ENCODE data around the gene LSM14A. TPM values are rescaled to one million over a fixed set of nuclear protein-coding genes. Genes with fewer than 3 reads are reported as not detected.

The LSM14A gene
- polyA plus RNA-seq, 3 donors: 73.2 to 91.8 (median 82.7) TPM

DNA sequence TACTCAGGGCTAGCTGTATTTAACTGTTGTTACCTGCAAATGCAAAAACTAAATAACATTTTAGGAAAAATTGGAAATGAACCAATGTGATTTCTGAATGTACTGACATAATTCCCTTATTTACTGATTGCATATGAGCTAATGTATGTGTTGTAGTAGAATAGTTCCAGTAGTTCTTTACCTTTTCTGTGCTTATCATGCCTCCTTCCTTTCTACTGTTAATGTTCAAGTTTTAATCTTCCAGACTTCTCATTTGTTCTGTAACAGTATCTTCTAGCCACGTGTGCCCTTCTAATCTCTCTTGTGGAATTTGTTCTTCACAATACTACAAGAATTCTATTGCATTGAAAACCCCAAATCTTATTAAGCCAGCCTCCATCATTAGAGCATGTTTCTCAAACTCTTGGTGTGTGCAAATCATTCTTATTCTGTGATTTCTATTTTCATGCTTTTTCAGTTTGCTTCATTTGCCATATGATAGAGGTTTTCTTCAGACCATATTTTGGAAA lies 17.7 kb downstream of the LSM14A start:
- peaks cover 36% of the 10 kb centered on the region for H3K4me1 Mint-ChIP-seq
- intact Hi-C loops (cut with micrococcal nuclease): no loop called here
- WGBS (ENCODE audit: insufficient coverage): no CpG with 5 or more reads among the region's 1 CpG
- no peaks in the 10 kb centered on the region for H3K9me3 Mint-ChIP-seq
- H3K36me3 ChIP-seq (replicated peaks in 1 of 2; ENCODE audit: control insufficient read depth in 1 of 2, insufficient read depth in 2 of 2, low read length in 2 of 2): peaks cover 15 to 16% of the 10 kb centered on the region in 2 donors
- H3K4me2 ChIP-seq (replicated peaks; ENCODE audit: extremely low read depth, low read length, poor library complexity, severe bottlenecking): no peak overlapping the region
- H3K27ac ChIP-seq (ENCODE audit: low read depth in 1 of 2, low read length in 2 of 2): no peak overlapping the region
- peaks cover 18 to 22% of the 10 kb centered on the region in 2 donors for H3K36me3 Mint-ChIP-seq
- peaks cover 93% of the 10 kb centered on the region for H3K79me2 ChIP-seq (ENCODE audit: insufficient read depth, low read length)
- no peak overlapping the region for H3K27ac Mint-ChIP-seq
- H3K9me3 ChIP-seq (replicated peaks in 1 of 2; ENCODE audit: control insufficient read depth in 1 of 2, insufficient read depth in 1 of 2, low read length in 2 of 2): no peaks in the 10 kb centered on the region
- no peak for DNase-seq
- H3K4me3 Mint-ChIP-seq: no peak overlapping the region
- H4K20me1 ChIP-seq (ENCODE audit: insufficient read depth, low read length): peaks cover 100% of the 10 kb centered on the region
- H3K27me3 Mint-ChIP-seq (ENCODE audit: low read depth in 3 of 3): no peaks in the 10 kb centered on the region
- no peak overlapping the region for H3K9ac ChIP-seq (ENCODE audit: insufficient read depth, low read length, poor library complexity, severe bottlenecking)
- peaks cover 14 to 15% of the 10 kb centered on the region in 2 donors for H3K4me1 ChIP-seq (ENCODE audit: control insufficient read depth in 1 of 2, insufficient read depth in 2 of 2, low read length in 2 of 2)
- TF ChIP-seq CTCF (IDR thresholded peaks at IDR 0.05): no peak
- H2AFZ ChIP-seq (ENCODE audit: insufficient read depth, low read depth, low read length, poor library complexity, severe bottlenecking): no peak overlapping the region
- no peak overlapping the region for H3K4me3 ChIP-seq (replicated peaks in 1 of 3; ENCODE audit: low read depth in 2 of 3, low read length in 3 of 3)
- H3K27me3 ChIP-seq (ENCODE audit: control insufficient read depth in 2 of 2, insufficient read depth in 2 of 2, low read length in 2 of 2): no peaks in the 10 kb centered on the region

- no peak for TF ChIP-seq CTCF (IDR thresholded peaks at IDR 0.05)
- no peak overlapping the region for H3K27ac ChIP-seq (ENCODE audit: low read depth in 1 of 2, low read length in 2 of 2)
- H2AFZ ChIP-seq (ENCODE audit: insufficient read depth, low read depth, low read length, poor library complexity, severe bottlenecking): no peak overlapping the region
- WGBS (ENCODE audit: insufficient coverage): no CpG with 5 or more reads among the region's 3 CpGs
- intact Hi-C loops (cut with micrococcal nuclease): no loop called here
- Mint-ChIP-seq H3K27me3 (ENCODE audit: low read depth in 3 of 3) (no peaks in the 10 kb centered on the region), H3K36me3 (peaks cover 21 to 33% of the 10 kb centered on the region in 2 donors), H3K4me3 (no peak overlapping the region), H3K9me3 (peaks cover 0 to under 1% (median 0%) of the 10 kb centered on the region in 7 donors), H3K27ac (peak overlapping the region in 4 of 7 donors; percentile 5 to 36 (median 22)), H3K4me1 (peaks cover 26% of the 10 kb centered on the region)
- H3K4me2 ChIP-seq (replicated peaks; ENCODE audit: extremely low read depth, low read length, poor library complexity, severe bottlenecking): no peak overlapping the region
- H3K79me2 ChIP-seq (ENCODE audit: insufficient read depth, low read length): peaks cover 78% of the 10 kb centered on the region
- peaks cover 28 to 31% of the 10 kb centered on the region in 2 donors for H3K36me3 ChIP-seq (replicated peaks in 1 of 2; ENCODE audit: control insufficient read depth in 1 of 2, insufficient read depth in 2 of 2, low read length in 2 of 2)
- H3K4me3 ChIP-seq (replicated peaks in 1 of 3; ENCODE audit: low read depth in 2 of 3, low read length in 3 of 3): no peak overlapping the region
- no peaks in the 10 kb centered on the region for H3K9me3 ChIP-seq (replicated peaks in 1 of 2; ENCODE audit: control insufficient read depth in 1 of 2, insufficient read depth in 1 of 2, low read length in 2 of 2)
- H4K20me1 ChIP-seq (ENCODE audit: insufficient read depth, low read length): peaks cover 85% of the 10 kb centered on the region
- peaks cover 11 to 14% of the 10 kb centered on the region in 2 donors for H3K4me1 ChIP-seq (ENCODE audit: control insufficient read depth in 1 of 2, insufficient read depth in 2 of 2, low read length in 2 of 2)
- no peaks in the 10 kb centered on the region for H3K27me3 ChIP-seq (ENCODE audit: control insufficient read depth in 2 of 2, insufficient read depth in 2 of 2, low read length in 2 of 2)
- DNase-seq: no peak
- H3K9ac ChIP-seq (ENCODE audit: insufficient read depth, low read length, poor library complexity, severe bottlenecking): no peak overlapping the region
These were observed 19.2 kb downstream of the LSM14A start for GRCh38 chr19:34191355-34191962.

Data from CD14-positive monocyte (primary cell).